H9 (cell line): Measurements from ENCODE around the gene TEKT3. TPM values are rescaled to one million over a fixed set of nuclear protein-coding genes. Genes with fewer than 3 reads are reported as not detected.

Source experiments
- DNase-seq: peaks from one replicate; pipeline ENCODE4 v3.0.0-alpha.2; 2017
- H2AFZ ChIP-seq: one replicate; pipeline ENCODE4 v1.6.1; 2013; ENCODE audit warnings: mild to moderate bottlenecking, low read length, control low read depth, moderate library complexity
- H2AK5ac ChIP-seq: 2 replicates; pipeline ENCODE4 v1.6.1; 2013; ENCODE audit warnings: low read length, control low read depth, mixed read lengths; ENCODE audit not compliant: insufficient read length
- H2BK120ac ChIP-seq: one replicate; pipeline ENCODE4 v1.6.1; 2013; ENCODE audit warnings: low read depth, mild to moderate bottlenecking, low read length, control low read depth, inconsistent platforms; ENCODE audit not compliant: poor library complexity, severe bottlenecking
- H2BK12ac ChIP-seq: 2 replicates; pipeline ENCODE4 v1.6.1; 2013; ENCODE audit warnings: low read length, control low read depth, mixed read lengths, low read depth; ENCODE audit not compliant: insufficient read length
- H2BK15ac ChIP-seq: 2 replicates; pipeline ENCODE4 v1.6.1; 2013; ENCODE audit warnings: low read depth, low read length, control low read depth
- H2BK20ac ChIP-seq: one replicate; pipeline ENCODE4 v1.6.1; 2013; ENCODE audit warnings: low read depth, mild to moderate bottlenecking, low read length, control low read depth, inconsistent platforms; ENCODE audit not compliant: poor library complexity, severe bottlenecking
- H2BK5ac ChIP-seq: 2 replicates; pipeline ENCODE4 v1.6.1; 2013; ENCODE audit warnings: low read length, control low read depth, mixed read lengths; ENCODE audit not compliant: insufficient read length
- H3K14ac ChIP-seq: 2 replicates; pipeline ENCODE4 v1.6.1; 2013; ENCODE audit warnings: low read length, control low read depth; ENCODE audit not compliant: insufficient read depth
- H3K18ac ChIP-seq: 2 replicates; pipeline ENCODE4 v1.6.1; 2013; ENCODE audit warnings: low read depth, mild to moderate bottlenecking, mixed read lengths, low read length, control low read depth; ENCODE audit not compliant: insufficient read length
- H3K23ac ChIP-seq: 2 replicates; pipeline ENCODE4 v1.6.1; 2013; ENCODE audit warnings: low read length, control low read depth, mixed read lengths, low read depth; ENCODE audit not compliant: insufficient read length
- H3K23me2 ChIP-seq: 2 replicates; pipeline ENCODE4 v1.6.1; 2013; ENCODE audit warnings: low read depth, mild to moderate bottlenecking, mixed read lengths, low read length, control low read depth; ENCODE audit not compliant: insufficient read length, poor library complexity, severe bottlenecking
- H3K27ac ChIP-seq: 2 replicates; pipeline ENCODE4 v1.5.1; 2013; ENCODE audit warnings: low read length, control low read depth, mixed read lengths, low read depth; ENCODE audit not compliant: insufficient read length
- H3K27me3 ChIP-seq: 2 replicates; pipeline ENCODE4 v1.6.1; 2013; ENCODE audit warnings: low read length, control low read depth, inconsistent platforms; ENCODE audit not compliant: insufficient read depth
- H3K4ac ChIP-seq: 2 replicates; pipeline ENCODE4 v1.6.1; 2013; ENCODE audit warnings: low read depth, mild to moderate bottlenecking, control low read depth, inconsistent platforms, low read length, moderate library complexity
- H3K4me1 ChIP-seq: 2 replicates; pipeline ENCODE4 v1.6.1; 2013; ENCODE audit warnings: low read length, control low read depth, inconsistent platforms; ENCODE audit not compliant: insufficient read depth
- H3K4me2 ChIP-seq: 2 replicates; pipeline ENCODE4 v1.6.1; 2013; ENCODE audit warnings: low read length, control low read depth, mixed read lengths; ENCODE audit not compliant: insufficient read length, insufficient read depth
- H3K56ac ChIP-seq: 2 replicates; pipeline ENCODE4 v1.6.1; 2013; ENCODE audit warnings: low read depth, mild to moderate bottlenecking, mixed read lengths, low read length, control low read depth; ENCODE audit not compliant: insufficient read length
- H3K79me1 ChIP-seq: 2 replicates; pipeline ENCODE4 v1.6.1; 2013; ENCODE audit warnings: low read depth, mild to moderate bottlenecking, moderate library complexity, low read length, control low read depth, inconsistent platforms; ENCODE audit not compliant: insufficient read depth, poor library complexity, severe bottlenecking
- H3K79me2 ChIP-seq: 2 replicates; pipeline ENCODE4 v1.6.1; 2013; ENCODE audit warnings: low read length, control low read depth, inconsistent platforms; ENCODE audit not compliant: insufficient read depth
- H3K9ac ChIP-seq: 2 replicates; pipeline ENCODE4 v1.6.1; 2013; ENCODE audit warnings: low read length, control low read depth, mixed read lengths; ENCODE audit not compliant: insufficient read length; ENCODE audit errors: extremely low read depth
- H3K9me3 ChIP-seq: one replicate; pipeline ENCODE4 v1.6.1; 2013; ENCODE audit warnings: low read depth, low read length, inconsistent platforms; ENCODE audit not compliant: control insufficient read depth
- H3T11ph ChIP-seq: one replicate; pipeline ENCODE4 v1.6.1; 2013; ENCODE audit warnings: mild to moderate bottlenecking, low read length, control low read depth, inconsistent platforms
- H4K20me1 ChIP-seq: one replicate; pipeline ENCODE4 v1.6.1; 2013; ENCODE audit not compliant: control insufficient read depth, insufficient read length, insufficient read depth
- H4K5ac ChIP-seq: 2 replicates; pipeline ENCODE4 v1.6.1; 2013; ENCODE audit warnings: low read depth, mild to moderate bottlenecking, mixed read lengths, low read length, control low read depth; ENCODE audit not compliant: insufficient read length
- H4K8ac ChIP-seq: replicated peaks from 2 replicates; pipeline ENCODE4 v1.6.1; 2013; ENCODE audit warnings: low read length, control low read depth, mixed read lengths, low read depth; ENCODE audit not compliant: insufficient read length
- H4K91ac ChIP-seq: 2 replicates; pipeline ENCODE4 v1.6.1; 2013; ENCODE audit warnings: low read depth, mild to moderate bottlenecking, moderate library complexity, mixed read lengths, low read length, control low read depth; ENCODE audit not compliant: insufficient read length
- H3K27ac Mint-ChIP-seq, 3 experiments: 2 replicates in 2 of 3; 3 replicates in 1 of 3; pipeline ENCODE4 v1.8.0; 2020 to 2021; ENCODE audit warnings: mixed read lengths in 3 of 3, mild to moderate bottlenecking in 1 of 3, moderate library complexity in 1 of 3
- H3K27me3 Mint-ChIP-seq: 2 replicates; pipeline ENCODE4 v1.8.0; 2021; ENCODE audit warnings: low read depth, mild to moderate bottlenecking, moderate library complexity, mixed read lengths
- H3K36me3 Mint-ChIP-seq, 3 experiments: 2 replicates in 2 of 3; 3 replicates in 1 of 3; pipeline ENCODE4 v1.8.0; 2020 to 2021; ENCODE audit warnings: low read depth in 3 of 3, mixed read lengths in 3 of 3; ENCODE audit not compliant: insufficient read depth in 1 of 3
- H3K4me1 Mint-ChIP-seq, 2 experiments: 2 replicates each; pipeline ENCODE4 v1.8.0; 2020; ENCODE audit warnings: mixed read lengths in 2 of 2
- H3K4me3 Mint-ChIP-seq, 2 experiments: 2 replicates in 1 of 2; 3 replicates in 1 of 2; pipeline ENCODE4 v1.8.0; 2020 to 2021; ENCODE audit warnings: mild to moderate bottlenecking in 2 of 2, mixed read lengths in 2 of 2, moderate library complexity in 1 of 2
- H3K9me3 Mint-ChIP-seq, 2 experiments: 2 replicates in 1 of 2; 3 replicates in 1 of 2; pipeline ENCODE4 v1.8.0; 2020; ENCODE audit warnings: mild to moderate bottlenecking in 2 of 2, mixed read lengths in 2 of 2, moderate library complexity in 1 of 2
- CTCF ChIP-seq: fragments of 200-600 bp; sonication (generic); conservative IDR thresholded peaks from 3 replicates; pipeline ENCODE4 v1.8.0; 2021; ENCODE audit warnings: antibody characterized with exemption, mild to moderate bottlenecking
- WGBS: extraction: QIAGEN DNeasy Blood & Tissue Kit; methylation state at CpG from one replicate; pipeline ENCODE4 v1.1.7; 2013; ENCODE audit warnings: missing lambda C conversion rate, low lambda C conversion rate, mixed read lengths; ENCODE audit not compliant: insufficient read length; ENCODE audit errors: extremely low coverage; 5-methylcytosine and 5-hydroxymethylcytosine counted together
- total RNA-seq: library from RNA; stranded (reverse); gene quantifications from 2 replicates; pipeline ENCODE4 v1.2.1, GENCODE V29; 2021

TEKT3 gene
- total RNA-seq, 1 experiment from 2014 or later, result 0.42 TPM

- H4K8ac ChIP-seq, result no peak overlapping the region
- H3K9me3 Mint-ChIP-seq, result peaks cover 0 to 4% of the 10 kb centered on the region in 2 experiments; a peak in 3 of 5 replicates
- peaks cover 6 to 11% of the 10 kb centered on the region in 2 experiments for H3K4me1 Mint-ChIP-seq
- no peaks in the 10 kb centered on the region for H4K20me1 ChIP-seq
- H2BK120ac ChIP-seq, result no peak overlapping the region
- no peak overlapping the region for H3K23ac ChIP-seq
- no peak overlapping the region for H2AFZ ChIP-seq
- H4K91ac ChIP-seq, result no peak overlapping the region
- no peak overlapping the region for H2BK15ac ChIP-seq
- no peak for DNase-seq
- H3K23me2 ChIP-seq, result no peaks in the 10 kb centered on the region
- no peak for TF ChIP-seq CTCF
- no peak overlapping the region for H2BK20ac ChIP-seq
- H3K18ac ChIP-seq, result no peak overlapping the region
- H3T11ph ChIP-seq, result no peak overlapping the region
- H3K4me3 Mint-ChIP-seq, result no peak overlapping the region
- H3K27ac ChIP-seq, result no peak overlapping the region
- no peak overlapping the region for H3K27ac Mint-ChIP-seq
- H3K79me1 ChIP-seq, result no peaks in the 10 kb centered on the region
- no peaks in the 10 kb centered on the region for H3K27me3 ChIP-seq
- no peak overlapping the region for H2BK12ac ChIP-seq
- H3K56ac ChIP-seq, result no peak overlapping the region
- no peak overlapping the region for H3K4me2 ChIP-seq
- no peaks in the 10 kb centered on the region; the same call in 1 of the 2 replicates for H3K4me1 ChIP-seq
- H3K79me2 ChIP-seq, result no peaks in the 10 kb centered on the region
- H3K14ac ChIP-seq, result no peak overlapping the region
- H4K5ac ChIP-seq, result no peak overlapping the region
- H2AK5ac ChIP-seq, result no peak overlapping the region
- H3K27me3 Mint-ChIP-seq, result no peaks in the 10 kb centered on the region
- H2BK5ac ChIP-seq, result no peak overlapping the region
- H3K9me3 ChIP-seq, result no peaks in the 10 kb centered on the region
- no peak overlapping the region for H3K9ac ChIP-seq
- no peaks in the 10 kb centered on the region; a peak in 1 of 7 replicates for H3K36me3 Mint-ChIP-seq
- H3K4ac ChIP-seq, result no peak overlapping the region
- WGBS, result no CpG with 5 or more reads among the region's 4 CpGs
Observed at GRCh38 chr17:15366026-15366425, 24.6 kb upstream of the TEKT3 start.
